ENCODE results near the gene NOB1. TPM values are rescaled to one million over a fixed set of nuclear protein-coding genes. Genes with fewer than 3 reads are reported as not detected.

NOB1 gene
- total and polyA plus RNA-seq, 9 of the 15 experiments (the other 6 are each of a cell fraction or from before 2014, with no cell fraction given) = 42.4 to 148 (median 116) TPM

DNA sequence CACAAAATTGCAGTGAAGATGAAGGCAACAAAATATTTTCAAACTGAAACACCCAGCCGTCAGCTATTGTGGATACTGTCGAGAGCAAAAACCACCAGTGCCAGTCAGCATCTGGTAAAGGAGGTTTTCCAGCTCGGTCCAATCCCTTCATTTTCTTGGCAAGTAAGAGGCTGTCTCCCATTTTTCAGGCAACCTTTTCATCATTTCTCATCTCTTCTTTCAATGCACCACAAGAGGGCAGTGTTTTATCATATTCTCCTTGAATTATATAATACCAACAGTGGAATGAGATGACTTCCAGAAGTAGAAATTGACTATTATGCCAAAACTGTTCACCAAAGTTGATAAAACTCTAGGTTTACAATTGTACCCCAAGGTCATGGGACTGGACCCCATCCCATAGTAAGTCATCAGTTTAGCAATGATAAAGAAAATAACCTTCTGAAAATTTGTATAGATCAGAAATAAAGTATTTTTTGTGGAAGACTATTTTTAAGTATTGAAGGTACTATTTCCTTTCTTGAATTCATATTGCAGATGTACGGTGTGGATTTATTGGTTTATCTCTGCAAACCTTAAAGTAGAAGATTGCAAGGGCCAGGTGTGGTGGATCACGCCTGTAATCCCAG lies 45.2 kb downstream of the NOB1 start (continued):
- TF ChIP-seq, protein P1, sequence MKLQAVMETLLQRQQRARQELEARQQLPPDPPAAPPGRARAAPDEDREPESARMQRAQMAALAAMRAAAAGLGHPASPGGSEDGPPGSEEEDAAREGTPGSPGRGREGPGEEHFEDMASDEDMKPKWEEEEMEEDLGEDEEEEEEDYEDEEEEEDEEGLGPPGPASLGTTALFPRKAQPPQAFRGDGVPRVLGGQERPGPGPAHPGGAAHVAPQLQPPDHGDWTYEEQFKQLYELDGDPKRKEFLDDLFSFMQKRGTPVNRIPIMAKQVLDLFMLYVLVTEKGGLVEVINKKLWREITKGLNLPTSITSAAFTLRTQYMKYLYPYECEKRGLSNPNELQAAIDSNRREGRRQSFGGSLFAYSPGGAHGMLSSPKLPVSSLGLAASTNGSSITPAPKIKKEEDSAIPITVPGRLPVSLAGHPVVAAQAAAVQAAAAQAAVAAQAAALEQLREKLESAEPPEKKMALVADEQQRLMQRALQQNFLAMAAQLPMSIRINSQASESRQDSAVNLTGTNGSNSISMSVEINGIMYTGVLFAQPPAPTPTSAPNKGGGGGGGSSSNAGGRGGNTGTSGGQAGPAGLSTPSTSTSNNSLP (IDR thresholded peaks at IDR 0.05; ENCODE audit: borderline replicate concordance, low read depth, low read length) = peak; percentile 82; the same call in 1 of the 2 replicates
- TF ChIP-seq, protein P2, sequence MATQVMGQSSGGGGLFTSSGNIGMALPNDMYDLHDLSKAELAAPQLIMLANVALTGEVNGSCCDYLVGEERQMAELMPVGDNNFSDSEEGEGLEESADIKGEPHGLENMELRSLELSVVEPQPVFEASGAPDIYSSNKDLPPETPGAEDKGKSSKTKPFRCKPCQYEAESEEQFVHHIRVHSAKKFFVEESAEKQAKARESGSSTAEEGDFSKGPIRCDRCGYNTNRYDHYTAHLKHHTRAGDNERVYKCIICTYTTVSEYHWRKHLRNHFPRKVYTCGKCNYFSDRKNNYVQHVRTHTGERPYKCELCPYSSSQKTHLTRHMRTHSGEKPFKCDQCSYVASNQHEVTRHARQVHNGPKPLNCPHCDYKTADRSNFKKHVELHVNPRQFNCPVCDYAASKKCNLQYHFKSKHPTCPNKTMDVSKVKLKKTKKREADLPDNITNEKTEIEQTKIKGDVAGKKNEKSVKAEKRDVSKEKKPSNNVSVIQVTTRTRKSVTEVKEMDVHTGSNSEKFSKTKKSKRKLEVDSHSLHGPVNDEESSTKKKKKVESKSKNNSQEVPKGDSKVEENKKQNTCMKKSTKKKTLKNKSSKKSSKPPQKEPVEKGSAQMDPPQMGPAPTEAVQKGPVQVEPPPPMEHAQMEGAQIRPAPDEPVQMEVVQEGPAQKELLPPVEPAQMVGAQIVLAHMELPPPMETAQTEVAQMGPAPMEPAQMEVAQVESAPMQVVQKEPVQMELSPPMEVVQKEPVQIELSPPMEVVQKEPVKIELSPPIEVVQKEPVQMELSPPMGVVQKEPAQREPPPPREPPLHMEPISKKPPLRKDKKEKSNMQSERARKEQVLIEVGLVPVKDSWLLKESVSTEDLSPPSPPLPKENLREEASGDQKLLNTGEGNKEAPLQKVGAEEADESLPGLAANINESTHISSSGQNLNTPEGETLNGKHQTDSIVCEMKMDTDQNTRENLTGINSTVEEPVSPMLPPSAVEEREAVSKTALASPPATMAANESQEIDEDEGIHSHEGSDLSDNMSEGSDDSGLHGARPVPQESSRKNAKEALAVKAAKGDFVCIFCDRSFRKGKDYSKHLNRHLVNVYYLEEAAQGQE (IDR thresholded peaks at IDR 0.05; ENCODE audit: borderline replicate concordance) = peak; percentile 83
- TF ChIP-seq, protein P2 (CRISPR knock-in tag; IDR thresholded peaks at IDR 0.05; ENCODE audit: low read depth) = no peak
- TF ChIP-seq, protein P3, sequence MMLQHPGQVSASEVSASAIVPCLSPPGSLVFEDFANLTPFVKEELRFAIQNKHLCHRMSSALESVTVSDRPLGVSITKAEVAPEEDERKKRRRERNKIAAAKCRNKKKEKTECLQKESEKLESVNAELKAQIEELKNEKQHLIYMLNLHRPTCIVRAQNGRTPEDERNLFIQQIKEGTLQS (IDR thresholded peaks at IDR 0.05) = no peak
- TF ChIP-seq, protein P3 (CRISPR knock-in tag; conservative IDR thresholded peaks at IDR 0.05) = 0 out of 2 replicates have a peak, but pooled peaks have one; percentile 38
- TF ChIP-seq TGIF2 (CRISPR knock-in tag; IDR thresholded peaks at IDR 0.05) = no peak
- TF ChIP-seq, protein P4, sequence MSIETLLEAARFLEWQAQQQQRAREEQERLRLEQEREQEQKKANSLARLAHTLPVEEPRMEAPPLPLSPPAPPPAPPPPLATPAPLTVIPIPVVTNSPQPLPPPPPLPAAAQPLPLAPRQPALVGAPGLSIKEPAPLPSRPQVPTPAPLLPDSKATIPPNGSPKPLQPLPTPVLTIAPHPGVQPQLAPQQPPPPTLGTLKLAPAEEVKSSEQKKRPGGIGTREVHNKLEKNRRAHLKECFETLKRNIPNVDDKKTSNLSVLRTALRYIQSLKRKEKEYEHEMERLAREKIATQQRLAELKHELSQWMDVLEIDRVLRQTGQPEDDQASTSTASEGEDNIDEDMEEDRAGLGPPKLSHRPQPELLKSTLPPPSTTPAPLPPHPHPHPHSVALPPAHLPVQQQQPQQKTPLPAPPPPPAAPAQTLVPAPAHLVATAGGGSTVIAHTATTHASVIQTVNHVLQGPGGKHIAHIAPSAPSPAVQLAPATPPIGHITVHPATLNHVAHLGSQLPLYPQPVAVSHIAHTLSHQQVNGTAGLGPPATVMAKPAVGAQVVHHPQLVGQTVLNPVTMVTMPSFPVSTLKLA (conservative IDR thresholded peaks at IDR 0.05) = 0 out of 4 replicates have a peak, but pooled peaks of 1 of the 2 experiments have one; percentile 16
- 0 out of 4 replicates have a peak, but pooled peaks of 1 of the 2 experiments have one; percentile 39 for TF ChIP-seq MAZ (CRISPR knock-in tag; conservative IDR thresholded peaks at IDR 0.05 in 1 of 2, IDR thresholded peaks at IDR 0.05 in 1 of 2)
- peak; percentile 62 for TF ChIP-seq SMC3 (conservative IDR thresholded peaks at IDR 0.05; ENCODE audit: insufficient read depth, low read depth, low read length)
- 0 out of 4 replicates have a peak, but pooled peaks of 1 of the 2 experiments have one; percentile 23 for TF ChIP-seq SRF (CRISPR knock-in tag; IDR thresholded peaks at IDR 0.05)
- no peak for TF ChIP-seq L3MBTL2 (IDR thresholded peaks at IDR 0.05)
- TF ChIP-seq, protein P5, sequence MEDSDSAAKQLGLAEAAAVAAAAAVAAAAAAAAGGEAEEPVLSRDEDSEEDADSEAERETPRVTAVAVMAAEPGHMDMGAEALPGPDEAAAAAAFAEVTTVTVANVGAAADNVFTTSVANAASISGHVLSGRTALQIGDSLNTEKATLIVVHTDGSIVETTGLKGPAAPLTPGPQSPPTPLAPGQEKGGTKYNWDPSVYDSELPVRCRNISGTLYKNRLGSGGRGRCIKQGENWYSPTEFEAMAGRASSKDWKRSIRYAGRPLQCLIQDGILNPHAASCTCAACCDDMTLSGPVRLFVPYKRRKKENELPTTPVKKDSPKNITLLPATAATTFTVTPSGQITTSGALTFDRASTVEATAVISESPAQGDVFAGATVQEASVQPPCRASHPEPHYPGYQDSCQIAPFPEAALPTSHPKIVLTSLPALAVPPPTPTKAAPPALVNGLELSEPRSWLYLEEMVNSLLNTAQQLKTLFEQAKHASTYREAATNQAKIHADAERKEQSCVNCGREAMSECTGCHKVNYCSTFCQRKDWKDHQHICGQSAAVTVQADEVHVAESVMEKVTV (CRISPR knock-in tag; IDR thresholded peaks at IDR 0.05) = peak; percentile 70

All from K562 (cell line).